SK-N-MC (cell line): Measurements from ENCODE around the gene SH3GL3.

Experiments
- EZH2 ChIP-seq: fragments of 200-600 bp; sonication (generic); IDR thresholded peaks from one replicate; pipeline ENCODE4 v1.6.1; 2017; ENCODE audit warnings: antibody characterized with exemption
- POLR2AphosphoS5 ChIP-seq: IDR thresholded peaks from 2 replicates; pipeline ENCODE4 v1.6.1; 2012; ENCODE audit warnings: mild to moderate bottlenecking, low read depth, low read length, borderline replicate concordance

GRCh38 chr15:83605111-83605945, 158.2 kb downstream of the SH3GL3 start:
- no peak for TF ChIP-seq EZH2
- no peak for TF ChIP-seq POLR2AphosphoS5
